ENCODE measurements around the gene NAALADL2. TPM values are rescaled to one million over a fixed set of nuclear protein-coding genes. Genes with fewer than 3 reads are reported as not detected.

The NAALADL2 gene
- 0.29 to 0.34 TPM in 2 of 5 replicates, not detected in the others for total RNA-seq (2022; extraction: Qiagen RNA extraction; ENCODE audit: low read depth)

GRCh38 chr3:174859114-174859735 lies at the start of gene NAALADL2:
Gene NAALADL2, plus strand, starts transcription at chr3:174859334.

All from A549 treated with GW870086 at 1 μM for 4 hours (cell line).